Skeletal muscle tissue (tissue), 4 donors: ENCODE measurements around the gene USE1. TPM values are rescaled to one million over a fixed set of nuclear protein-coding genes. Genes with fewer than 3 reads are reported as not detected.

Source experiments
- H3K27ac ChIP-seq: one replicate; pipeline ENCODE4 v1.7.0; 2013; ENCODE audit warnings: mild to moderate bottlenecking, low read depth, low read length, inconsistent platforms
- H3K27me3 ChIP-seq, 3 donors: one replicate each; pipeline ENCODE4 v1.7.0; 2013; ENCODE audit warnings: low read length in 3 of 3; ENCODE audit not compliant: control insufficient read depth in 3 of 3, insufficient read depth in 3 of 3
- H3K36me3 ChIP-seq, 3 donors: one replicate each; pipeline ENCODE4 v1.7.0; 2013; ENCODE audit warnings: low read length in 3 of 3; ENCODE audit not compliant: control insufficient read depth in 3 of 3, insufficient read depth in 3 of 3
- H3K4me1 ChIP-seq, 3 donors: one replicate each; pipeline ENCODE4 v1.7.0; 2013; ENCODE audit warnings: low read length in 3 of 3, mild to moderate bottlenecking in 3 of 3; ENCODE audit not compliant: control insufficient read depth in 3 of 3, insufficient read depth in 3 of 3
- H3K4me3 ChIP-seq, 3 donors: one replicate each; pipeline ENCODE4 v1.7.0; 2013; ENCODE audit warnings: low read length in 3 of 3
- H3K9ac ChIP-seq, 3 donors: one replicate each; pipeline ENCODE4 v1.7.0; 2013; ENCODE audit warnings: low read length in 3 of 3, mild to moderate bottlenecking in 3 of 3, moderate library complexity in 2 of 3, low read depth in 1 of 3
- H3K9me3 ChIP-seq, 3 donors: one replicate each; pipeline ENCODE4 v1.7.0; 2013; ENCODE audit warnings: low read length in 3 of 3; ENCODE audit not compliant: control insufficient read depth in 3 of 3
- total RNA-seq: library from RNA; depleted of rRNA; stranded (reverse); fragments of >200 nt; gene quantifications from one replicate; pipeline ENCODE4 v1.2.3, GENCODE V29; 2014
- donor health status: Osteomylitis.

USE1 gene
- total RNA-seq, 1 donor from 2014 or later, result 19.3 TPM

- no peak overlapping the region for H3K4me3 ChIP-seq
- H3K36me3 ChIP-seq, result peaks cover 24 to 37% (median 35%) of the 10 kb centered on the region in 3 donors
- no peak overlapping the region for H3K27ac ChIP-seq
- no peak overlapping the region for H3K9ac ChIP-seq
- H3K9me3 ChIP-seq, result no peaks in the 10 kb centered on the region
- H3K27me3 ChIP-seq, result no peaks in the 10 kb centered on the region
- H3K4me1 ChIP-seq, result no peaks in the 10 kb centered on the region
These were observed 12.4 kb upstream of the USE1 start for GRCh38 chr19:17202713-17203112.

DNA sequence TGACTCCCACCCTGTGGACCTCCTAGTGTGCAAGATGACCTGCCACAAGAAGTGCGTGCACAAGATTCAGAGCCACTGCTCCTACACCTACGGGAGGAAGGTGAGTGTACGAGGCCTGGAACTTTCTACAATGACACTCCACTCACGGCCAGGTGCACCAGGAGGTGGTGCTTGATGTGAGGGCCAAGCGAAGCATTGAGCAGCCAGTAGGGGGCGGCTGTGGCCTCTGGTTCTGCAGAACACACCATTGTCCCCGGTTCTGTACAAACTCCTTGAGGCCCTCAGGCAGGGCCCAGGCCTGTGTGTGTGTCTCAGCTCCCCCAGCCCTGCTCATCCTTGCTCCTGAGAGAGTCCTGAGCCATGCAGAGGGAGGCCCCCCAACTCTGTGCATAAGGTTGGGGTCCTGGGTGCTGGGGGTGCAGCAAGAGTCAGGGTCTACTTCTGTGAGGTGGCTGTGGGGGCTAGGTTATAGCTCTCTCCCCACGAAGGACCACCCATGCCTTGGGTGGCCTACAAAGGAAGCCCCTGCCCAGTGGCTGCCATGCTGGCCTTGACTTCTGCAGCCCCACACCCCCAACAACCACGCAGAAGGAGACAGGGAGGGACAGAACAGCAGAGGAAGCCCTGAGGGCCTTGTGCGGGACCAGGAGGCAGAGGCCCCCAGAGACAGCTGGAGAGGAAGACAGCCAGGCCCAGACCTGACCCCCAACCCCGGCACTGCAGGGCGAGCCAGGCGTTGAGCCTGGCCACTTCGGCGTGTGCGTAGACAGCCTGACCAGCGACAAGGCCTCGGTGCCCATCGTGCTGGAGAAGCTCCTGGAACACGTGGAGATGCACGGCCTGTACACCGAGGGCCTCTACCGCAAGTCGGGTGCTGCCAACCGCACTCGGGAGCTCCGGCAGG, 9.7 kb upstream of the USE1 start:
- H3K27me3 ChIP-seq, result no peaks in the 10 kb centered on the region
- no peak overlapping the region for H3K27ac ChIP-seq
- no peak overlapping the region for H3K9ac ChIP-seq
- peaks cover 33 to 39% (median 36%) of the 10 kb centered on the region in 3 donors for H3K36me3 ChIP-seq
- H3K4me3 ChIP-seq, result no peak overlapping the region
- H3K4me1 ChIP-seq, result no peaks in the 10 kb centered on the region
- H3K9me3 ChIP-seq, result no peaks in the 10 kb centered on the region

- Histone ChIP-seq H3K36me3 (peaks cover 24 to 26% (median 25%) of the 10 kb centered on the region in 3 donors), H3K4me3 (no peak overlapping the region), H3K9ac (no peak overlapping the region), H3K4me1 (no peaks in the 10 kb centered on the region), H3K27ac (no peak overlapping the region), H3K9me3 (no peaks in the 10 kb centered on the region), H3K27me3 (no peaks in the 10 kb centered on the region)
These were observed 8.2 kb upstream of the USE1 start for GRCh38 chr19:17206736-17207581.

DNA sequence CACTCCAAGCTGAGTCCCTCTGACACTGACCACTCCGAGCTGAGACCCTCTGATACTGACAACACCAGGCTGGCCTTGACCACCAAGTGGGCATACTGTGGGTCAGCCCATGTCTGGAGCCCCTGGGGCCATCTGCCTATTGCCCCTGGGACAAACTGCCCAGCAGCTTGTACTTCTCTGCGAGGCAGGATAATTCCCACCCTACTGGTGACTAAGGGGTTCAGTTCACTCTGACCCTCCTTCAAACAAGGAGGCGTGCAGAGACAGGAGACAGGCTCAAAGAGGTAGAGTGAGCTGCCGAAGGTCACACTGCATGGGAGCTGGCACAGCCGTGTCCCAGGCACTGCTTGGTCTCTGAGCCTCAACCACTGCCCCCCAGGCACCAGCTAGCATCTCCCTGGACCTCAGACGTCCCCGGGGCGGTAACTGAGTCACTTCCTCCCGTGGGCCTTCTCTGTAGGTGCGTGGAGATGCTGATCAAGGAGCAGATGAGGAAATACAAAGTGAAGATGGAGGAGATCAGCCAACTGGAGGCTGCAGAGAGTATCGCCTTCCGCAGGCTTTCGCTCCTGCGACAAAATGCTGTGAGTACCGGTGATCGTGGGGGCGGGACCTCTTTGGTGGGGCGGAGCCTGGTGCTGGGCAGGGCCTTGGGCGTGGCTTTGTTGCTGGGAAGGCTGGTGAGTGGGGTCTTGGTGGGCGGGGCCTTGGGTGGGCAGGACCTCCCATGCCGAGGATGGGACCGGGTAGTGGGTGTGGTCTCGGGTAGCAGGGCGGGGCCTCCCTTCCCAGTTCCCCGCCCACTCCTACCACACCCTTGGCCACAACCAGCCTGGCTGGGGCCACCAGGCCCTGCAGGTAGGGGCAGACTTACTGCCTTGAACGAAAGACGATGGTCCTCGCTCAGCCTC, 5.8 kb upstream of the USE1 start:
- peaks cover 14 to 16% (median 14%) of the 10 kb centered on the region in 3 donors for H3K36me3 ChIP-seq

DNA sequence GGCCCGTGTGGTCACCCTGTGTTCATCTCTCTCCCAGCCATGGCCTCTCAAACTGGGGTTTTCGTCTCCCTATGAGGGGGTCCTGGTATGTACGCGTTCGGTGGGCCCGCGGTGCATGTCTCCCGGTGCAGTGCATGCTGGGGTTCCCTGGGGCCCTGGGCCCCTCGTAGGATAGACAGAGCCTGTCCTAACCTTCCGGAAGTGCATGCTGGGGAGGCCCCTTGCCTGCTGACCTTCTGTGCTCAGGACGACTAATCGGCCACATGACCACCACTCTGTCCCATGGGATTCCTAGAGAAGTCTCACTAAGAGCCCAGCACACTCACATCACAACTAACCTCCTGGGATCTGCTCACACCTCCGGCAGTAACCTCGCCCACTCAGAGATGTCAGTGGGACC, 4.9 kb upstream of the USE1 start:
- Histone ChIP-seq H3K9ac (no peak overlapping the region), H3K36me3 (peaks cover 14% of the 10 kb centered on the region in 3 donors), H3K27ac (no peak overlapping the region), H3K9me3 (no peaks in the 10 kb centered on the region), H3K4me1 (peaks cover 5 to 9% (median 5%) of the 10 kb centered on the region in 3 donors), H3K27me3 (no peaks in the 10 kb centered on the region), H3K4me3 (no peak overlapping the region)

More for the DNA sequence above, 5.8 kb upstream of the USE1 start:
- Histone ChIP-seq H3K9ac (no peak overlapping the region), H3K4me1 (peaks cover 0 to 1% (median 0%) of the 10 kb centered on the region in 3 donors), H3K9me3 (no peaks in the 10 kb centered on the region), H3K27me3 (no peaks in the 10 kb centered on the region), H3K4me3 (no peak overlapping the region), H3K27ac (no peak overlapping the region)

GRCh38 chr19:17211547-17212446, 3.4 kb upstream of the USE1 start:
- Histone ChIP-seq H3K27ac (no peak overlapping the region), H3K36me3 (peaks cover 10 to 14% (median 13%) of the 10 kb centered on the region in 3 donors), H3K9ac (no peak overlapping the region), H3K4me1 (peaks cover 5 to 12% (median 11%) of the 10 kb centered on the region in 3 donors), H3K27me3 (no peaks in the 10 kb centered on the region), H3K9me3 (no peaks in the 10 kb centered on the region), H3K4me3 (no peak overlapping the region)

DNA sequence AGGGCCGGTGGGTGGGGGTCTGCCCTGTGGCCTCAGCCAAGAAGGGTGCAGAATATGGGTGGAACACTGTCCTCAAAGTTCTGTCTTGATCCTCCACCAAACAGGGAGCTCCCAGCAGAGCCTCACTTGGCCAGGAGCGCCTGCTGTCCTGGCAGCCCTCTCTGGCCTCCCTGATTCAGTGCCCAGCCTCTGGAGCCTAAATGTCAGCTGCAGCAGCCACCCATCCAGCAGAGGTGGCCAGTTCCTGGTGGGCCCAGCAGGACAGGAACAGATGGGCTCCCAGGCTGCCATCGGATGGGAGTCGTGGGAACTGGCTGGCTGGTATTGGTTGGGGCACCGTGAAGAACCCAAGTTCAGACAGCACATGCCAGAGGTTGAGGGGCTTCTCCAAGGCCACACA, 1.8 kb upstream of the USE1 start:
- H3K9ac ChIP-seq, result no peak overlapping the region
- H3K4me3 ChIP-seq, result no peak overlapping the region
- H3K36me3 ChIP-seq, result peaks cover 21 to 25% (median 23%) of the 10 kb centered on the region in 3 donors
- no peaks in the 10 kb centered on the region for H3K9me3 ChIP-seq
- H3K4me1 ChIP-seq, result peaks cover 5 to 12% (median 11%) of the 10 kb centered on the region in 3 donors
- H3K27ac ChIP-seq, result no peak overlapping the region
- no peaks in the 10 kb centered on the region for H3K27me3 ChIP-seq

- Histone ChIP-seq H3K27me3 (no peaks in the 10 kb centered on the region), H3K9me3 (no peaks in the 10 kb centered on the region), H3K9ac (peak overlapping the region; percentile 75 to 91 (median 88)), H3K36me3 (peaks cover 17 to 26% (median 24%) of the 10 kb centered on the region in 3 donors), H3K4me3 (peak overlapping the region; percentile 79 to 91 (median 81)), H3K4me1 (peaks cover 5 to 12% (median 11%) of the 10 kb centered on the region in 3 donors), H3K27ac (peak overlapping the region; percentile 84)
These were observed 540 bp upstream of the USE1 start for GRCh38 chr19:17214508-17215126.
